ENCODE data around the gene MPST.

The MPST gene

DNA sequence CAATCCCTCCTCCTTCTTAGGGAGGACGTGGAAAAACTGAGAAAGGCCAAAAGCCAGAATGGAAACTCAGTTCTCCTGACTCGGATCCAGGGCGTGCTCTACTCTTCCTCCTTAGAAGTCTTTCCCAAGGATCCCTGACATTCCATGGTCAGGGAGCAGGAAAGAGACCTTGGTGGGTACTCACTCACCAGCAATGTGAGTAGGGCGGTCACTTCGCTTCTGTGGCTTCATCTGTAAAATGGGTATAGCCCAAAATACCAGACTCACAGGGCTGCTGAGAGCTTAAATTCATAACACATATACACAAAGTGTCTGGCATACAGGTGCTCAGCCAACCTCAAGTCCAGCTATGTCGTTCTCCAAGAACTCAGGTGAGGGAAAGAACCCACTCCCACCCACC, 31.4 kb downstream of the MPST start:
- Histone ChIP-seq H3K4me3 (no peak overlapping the region), H3K27ac (no peak overlapping the region), H3K9me3 (ENCODE audit: low read depth, low read length) (no peaks in the 10 kb centered on the region), H3K36me3 (ENCODE audit: insufficient read depth, low read length) (no peaks in the 10 kb centered on the region), H3K9ac (ENCODE audit: insufficient read length) (no peak overlapping the region)
- TF ChIP-seq POLR2AphosphoS5 (IDR thresholded peaks at IDR 0.05; ENCODE audit: borderline replicate concordance, low read depth, low read length) = no peak
- TF ChIP-seq EZH2 (IDR thresholded peaks at IDR 0.05) = no peak
- TF ChIP-seq FOXP2 (optimal IDR thresholded peaks at IDR 0.05; ENCODE audit: control extremely low read depth, extremely low read length, insufficient read depth) = no peak
- DNase-seq (ENCODE audit: low read depth, low spot score) = no peak

DNA sequence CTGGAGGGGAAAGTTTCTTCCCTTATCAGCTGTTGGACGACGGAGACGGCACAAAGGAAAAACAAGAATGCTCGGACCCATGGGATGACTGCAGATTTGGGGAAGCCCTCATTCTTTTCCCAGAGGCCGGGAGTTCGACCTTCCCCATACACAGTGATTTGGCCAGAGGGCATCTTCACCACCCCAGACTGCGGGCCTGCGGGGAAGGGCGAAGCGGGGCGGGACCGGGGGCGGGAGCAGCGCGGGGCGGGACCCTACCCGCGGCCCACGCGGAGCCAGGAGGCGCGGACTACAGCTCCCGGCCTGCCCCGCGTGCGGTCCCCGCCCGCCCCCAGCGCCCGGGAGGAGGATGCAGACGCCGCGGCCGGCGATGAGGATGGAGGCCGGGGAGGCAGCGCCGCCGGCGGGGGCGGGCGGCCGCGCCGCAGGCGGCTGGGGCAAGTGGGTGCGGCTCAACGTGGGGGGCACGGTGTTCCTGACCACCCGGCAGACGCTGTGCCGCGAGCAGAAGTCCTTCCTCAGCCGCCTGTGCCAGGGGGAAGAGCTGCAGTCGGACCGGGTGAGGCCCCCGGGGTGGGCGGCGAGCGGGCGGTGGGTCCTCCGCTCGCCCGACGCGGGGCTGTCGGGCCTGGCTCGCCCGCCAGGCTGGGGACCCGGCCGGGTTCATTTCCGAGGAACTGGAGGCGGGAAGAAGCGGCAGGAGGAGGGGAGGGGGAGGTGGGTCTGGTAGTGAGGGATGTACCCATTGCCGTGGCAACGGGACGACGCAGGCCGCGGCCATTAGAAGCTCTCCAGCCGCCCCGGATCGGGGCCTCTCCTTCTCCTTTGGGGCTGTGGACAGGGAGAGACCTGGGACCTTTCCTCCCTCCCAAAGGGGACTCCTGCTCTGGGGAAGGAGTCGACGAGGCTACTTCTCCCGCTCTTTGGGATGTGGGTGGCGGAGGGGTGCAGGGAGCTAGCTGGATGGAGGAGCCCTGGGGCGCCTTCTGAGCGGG, 32.1 kb downstream of the MPST start, which contains the start of gene KCTD17:
KCTD17 (plus strand) TSS at position 352 of the 995 bp plus-strand sequence; CDS start at position 371, 19 bp downstream.
- Histone ChIP-seq H3K36me3 (ENCODE audit: insufficient read depth, low read length) (no peaks in the 10 kb centered on the region), H3K4me3 (peak within 1 kb of the TSS; percentile 28; the same call in 1 of the 2 replicates), H3K27ac (no peak within 1 kb of the TSS), H3K9ac (ENCODE audit: insufficient read length) (no peak within 1 kb of the TSS), H3K9me3 (ENCODE audit: low read depth, low read length) (no peaks in the 10 kb centered on the region)
- TF ChIP-seq POLR2AphosphoS5 (IDR thresholded peaks at IDR 0.05; ENCODE audit: borderline replicate concordance, low read depth, low read length) (no peak), EZH2 (IDR thresholded peaks at IDR 0.05) (no peak), FOXP2 (optimal IDR thresholded peaks at IDR 0.05; ENCODE audit: control extremely low read depth, extremely low read length, insufficient read depth) (no peak)
- no peak for DNase-seq (ENCODE audit: low read depth, low spot score)

DNA sequence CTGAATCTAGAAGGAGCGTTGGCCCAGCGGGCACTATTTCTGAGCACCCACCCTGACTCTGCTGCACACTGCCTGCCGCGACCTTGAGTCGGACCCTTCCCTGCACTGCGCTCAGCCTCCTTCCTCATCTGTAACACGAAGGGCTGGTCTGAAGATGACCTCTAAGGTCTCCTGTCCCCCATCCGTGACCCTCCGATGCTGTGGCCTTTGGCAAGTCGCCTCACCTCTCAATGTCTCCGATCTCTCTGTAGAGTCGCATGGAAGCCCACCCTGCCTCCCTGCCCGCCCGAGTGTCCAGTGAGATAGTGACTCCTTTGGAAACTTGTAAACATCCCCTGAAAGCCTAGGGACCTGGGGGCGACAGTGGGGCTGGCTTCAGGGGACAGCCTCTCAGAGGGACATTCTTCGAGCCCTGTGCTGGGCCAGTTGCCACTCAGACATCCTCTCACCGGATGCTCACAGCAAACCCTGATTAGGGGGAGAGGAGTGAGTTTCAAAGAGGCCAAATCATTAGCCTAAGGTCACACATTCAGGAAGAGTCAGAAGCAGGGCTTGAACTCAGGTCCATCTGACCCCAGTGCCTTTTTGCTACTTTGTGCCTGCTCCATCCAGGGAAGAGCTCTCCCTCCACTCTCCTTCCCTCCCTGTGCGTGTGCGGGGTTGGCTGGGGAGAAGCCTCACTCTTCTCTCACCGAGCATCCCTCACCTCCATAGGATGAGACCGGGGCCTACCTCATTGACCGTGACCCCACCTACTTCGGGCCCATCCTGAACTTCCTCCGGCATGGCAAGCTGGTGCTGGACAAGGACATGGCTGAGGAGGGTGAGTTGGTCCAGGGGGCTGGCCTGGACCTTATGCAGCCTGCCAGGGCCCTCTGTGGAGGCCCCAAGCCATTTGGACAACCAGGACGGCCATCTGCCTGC, 33.1 kb downstream of the MPST start:
- DNase-seq (ENCODE audit: low read depth, low spot score) = no peak
- Histone ChIP-seq H3K27ac (no peak overlapping the region), H3K4me3 (no peak overlapping the region), H3K36me3 (ENCODE audit: insufficient read depth, low read length) (no peaks in the 10 kb centered on the region), H3K9me3 (ENCODE audit: low read depth, low read length) (no peaks in the 10 kb centered on the region), H3K9ac (ENCODE audit: insufficient read length) (no peak overlapping the region)
- TF ChIP-seq FOXP2 (optimal IDR thresholded peaks at IDR 0.05; ENCODE audit: control extremely low read depth, extremely low read length, insufficient read depth) (no peak), EZH2 (IDR thresholded peaks at IDR 0.05) (no peak), POLR2AphosphoS5 (IDR thresholded peaks at IDR 0.05; ENCODE audit: borderline replicate concordance, low read depth, low read length) (no peak)

DNA sequence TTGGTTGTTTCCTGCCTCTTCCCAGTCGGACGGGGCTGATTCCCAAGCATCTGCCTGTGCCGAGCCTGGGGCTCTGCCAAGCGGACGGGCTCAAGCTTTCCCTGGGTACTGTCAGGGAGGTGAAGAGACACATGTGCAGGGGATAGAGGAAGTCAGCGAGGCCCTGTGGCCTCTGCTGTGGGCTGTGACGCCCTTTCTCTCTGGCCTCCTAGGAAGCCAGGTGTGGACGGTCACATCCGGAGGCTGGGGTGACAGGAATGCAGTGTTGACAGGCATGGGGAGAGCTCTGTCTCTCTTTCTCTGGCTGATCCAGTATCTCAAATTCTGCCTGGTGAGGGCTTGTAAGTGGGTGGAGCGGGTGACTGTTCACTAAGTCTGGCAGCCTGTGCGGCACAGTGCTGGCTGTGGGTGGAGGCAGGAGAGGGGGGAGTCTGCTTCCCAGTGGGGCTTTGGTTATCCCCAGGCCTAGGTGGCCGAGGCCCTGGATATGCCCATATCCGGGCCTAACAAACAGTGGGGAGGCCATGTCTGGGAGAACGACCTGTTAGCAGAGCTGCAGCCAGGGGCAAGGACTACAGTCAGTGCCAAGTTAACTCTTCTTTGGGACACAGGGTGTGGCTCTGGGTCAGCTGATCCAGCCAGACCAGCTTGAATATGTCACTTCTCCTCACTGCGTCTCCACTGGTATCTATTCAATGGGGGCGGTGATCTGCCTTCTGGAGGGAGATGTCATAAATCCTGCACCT, 33.9 kb downstream of the MPST start:
- Histone ChIP-seq H3K4me3 (no peak overlapping the region), H3K9me3 (ENCODE audit: low read depth, low read length) (no peaks in the 10 kb centered on the region), H3K9ac (ENCODE audit: insufficient read length) (no peak overlapping the region), H3K36me3 (ENCODE audit: insufficient read depth, low read length) (no peaks in the 10 kb centered on the region), H3K27ac (no peak overlapping the region)
- DNase-seq (ENCODE audit: low read depth, low spot score) = no peak
- no peak for TF ChIP-seq EZH2 (IDR thresholded peaks at IDR 0.05)
- no peak for TF ChIP-seq POLR2AphosphoS5 (IDR thresholded peaks at IDR 0.05; ENCODE audit: borderline replicate concordance, low read depth, low read length)
- no peak for TF ChIP-seq FOXP2 (optimal IDR thresholded peaks at IDR 0.05; ENCODE audit: control extremely low read depth, extremely low read length, insufficient read depth)

DNA sequence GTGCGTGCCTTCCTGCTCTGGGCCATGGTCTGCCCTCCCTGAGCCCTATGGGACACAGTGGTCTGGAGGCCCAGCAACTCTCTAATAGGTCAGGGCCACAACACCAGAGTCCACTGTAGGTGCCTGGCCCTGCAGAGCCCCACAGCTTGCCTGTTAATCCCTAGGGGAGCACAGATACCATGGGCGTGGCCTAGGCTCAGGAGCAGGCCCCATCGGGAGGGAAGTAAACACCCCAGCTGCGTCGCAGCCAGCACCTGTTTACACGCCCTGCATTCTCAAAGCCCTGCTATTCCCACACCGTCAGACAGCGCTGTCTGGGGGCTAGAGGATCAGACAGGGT, 34.5 kb downstream of the MPST start:
- H3K9ac ChIP-seq (ENCODE audit: insufficient read length) = no peak overlapping the region
- no peak for DNase-seq (ENCODE audit: low read depth, low spot score)

DNA sequence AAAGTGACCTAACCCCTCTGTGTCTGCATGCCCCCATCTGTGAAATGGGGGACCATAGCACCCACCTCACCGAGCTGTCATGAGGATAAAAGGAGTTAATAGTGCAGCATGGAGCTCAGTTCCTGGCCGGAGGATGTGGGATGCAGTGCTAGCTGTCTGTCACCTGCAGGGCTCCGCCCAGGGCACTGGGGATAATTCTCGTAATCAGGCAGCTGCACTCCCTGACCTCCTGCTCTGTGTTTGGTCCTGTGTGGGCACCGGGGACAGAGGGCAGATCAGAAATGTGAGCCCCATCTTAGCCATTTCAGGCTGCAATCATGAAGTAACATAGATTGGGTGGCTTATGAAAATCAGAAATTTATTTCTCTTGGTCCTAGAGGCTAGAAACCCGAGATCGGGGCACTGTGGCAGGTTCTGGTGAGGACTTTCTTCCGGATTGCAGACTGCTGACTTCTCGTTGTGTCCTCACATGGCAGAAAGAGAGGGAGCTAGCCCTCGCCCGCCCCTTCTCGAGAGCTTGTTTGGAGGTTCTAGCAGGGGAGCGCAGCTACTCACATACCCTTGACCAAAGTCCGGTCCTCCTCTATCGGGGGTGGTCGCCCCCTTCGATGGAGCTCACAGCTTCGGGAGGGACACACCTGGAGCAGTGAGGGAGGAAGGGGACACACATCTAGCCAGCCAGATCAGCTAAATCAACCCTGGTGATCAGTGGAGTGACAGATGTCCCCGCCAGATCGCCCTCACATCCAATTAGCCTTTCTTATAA, 35.2 kb downstream of the MPST start:
- Histone ChIP-seq H3K9ac (ENCODE audit: insufficient read length) (no peak overlapping the region), H3K9me3 (ENCODE audit: low read depth, low read length) (no peaks in the 10 kb centered on the region), H3K27ac (no peak overlapping the region), H3K4me3 (no peak overlapping the region), H3K36me3 (ENCODE audit: insufficient read depth, low read length) (no peaks in the 10 kb centered on the region)
- DNase-seq (ENCODE audit: low read depth, low spot score) = no peak
- TF ChIP-seq POLR2AphosphoS5 (IDR thresholded peaks at IDR 0.05; ENCODE audit: borderline replicate concordance, low read depth, low read length) (no peak), FOXP2 (optimal IDR thresholded peaks at IDR 0.05; ENCODE audit: control extremely low read depth, extremely low read length, insufficient read depth) (no peak), EZH2 (IDR thresholded peaks at IDR 0.05) (no peak)

More for the DNA sequence above, 34.5 kb downstream of the MPST start:
- TF ChIP-seq POLR2AphosphoS5 (IDR thresholded peaks at IDR 0.05; ENCODE audit: borderline replicate concordance, low read depth, low read length) = no peak
- no peak for TF ChIP-seq EZH2 (IDR thresholded peaks at IDR 0.05)
- no peak for TF ChIP-seq FOXP2 (optimal IDR thresholded peaks at IDR 0.05; ENCODE audit: control extremely low read depth, extremely low read length, insufficient read depth)
- H3K27ac ChIP-seq = no peak overlapping the region
- no peak overlapping the region for H3K4me3 ChIP-seq
- H3K36me3 ChIP-seq (ENCODE audit: insufficient read depth, low read length) = no peaks in the 10 kb centered on the region
- no peaks in the 10 kb centered on the region for H3K9me3 ChIP-seq (ENCODE audit: low read depth, low read length)

DNA sequence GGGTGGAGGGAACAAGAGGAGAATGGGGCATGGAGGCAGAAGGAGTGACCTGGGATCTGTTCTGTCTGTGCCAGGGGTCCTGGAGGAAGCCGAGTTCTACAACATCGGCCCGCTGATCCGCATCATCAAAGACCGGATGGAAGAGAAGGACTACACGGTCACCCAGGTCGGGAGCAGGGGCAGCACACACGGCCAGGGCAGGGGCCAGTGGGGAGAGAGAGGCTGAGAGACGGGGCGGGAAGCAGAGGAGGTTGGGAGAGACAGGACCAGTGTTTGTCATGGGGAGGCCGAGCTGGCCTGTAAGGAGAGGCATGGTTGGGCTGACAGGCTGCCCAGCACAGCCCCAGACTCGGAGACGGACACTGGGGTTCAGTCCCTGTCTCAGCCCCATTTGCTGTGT, 36.7 kb downstream of the MPST start:
- H3K9me3 ChIP-seq (ENCODE audit: low read depth, low read length) = no peaks in the 10 kb centered on the region
- H3K9ac ChIP-seq (ENCODE audit: insufficient read length) = no peak overlapping the region
- TF ChIP-seq FOXP2 (optimal IDR thresholded peaks at IDR 0.05; ENCODE audit: control extremely low read depth, extremely low read length, insufficient read depth) = no peak
- TF ChIP-seq EZH2 (IDR thresholded peaks at IDR 0.05) = no peak
- no peak for TF ChIP-seq POLR2AphosphoS5 (IDR thresholded peaks at IDR 0.05; ENCODE audit: borderline replicate concordance, low read depth, low read length)
- no peak overlapping the region for H3K27ac ChIP-seq
- no peak overlapping the region for H3K4me3 ChIP-seq
- no peaks in the 10 kb centered on the region for H3K36me3 ChIP-seq (ENCODE audit: insufficient read depth, low read length)
- no peak for DNase-seq (ENCODE audit: low read depth, low spot score)

Data from SK-N-MC (cell line).